Activated CD8-positive, alpha-beta T cell treated with anti-CD3 and anti-CD28 coated beads, Interleukin-2, amount 10 ng/mL, durations not matched to agents 7 days and 5 days (primary cell): ENCODE measurements around the gene CMPK1. TPM values are rescaled to one million over a fixed set of nuclear protein-coding genes. Genes with fewer than 3 reads are reported as not detected.
"Not testable (repeated sequence)": the region's sequence is repeated elsewhere in the genome, so short reads cannot be mapped to it uniquely, and the experiment has no call there.

Source experiments
- ATAC-seq: fragments of 150-1000 bp; cut with Tn5 transposase; one replicate; pipeline ENCODE4 v1.10.0; 2021; ENCODE audit warnings: moderate library complexity
- CTCF ChIA-PET: fragments of 350-600 bp; sonication (Branson Sonifier 250); formaldehyde crosslinking; loops from one replicate; lab custom pipeline; 2021; ENCODE audit warnings: antibody characterized with exemption; lab: Charles Lee
- POLR2A ChIA-PET: fragments of 350-600 bp; sonication (Branson Sonifier 250); formaldehyde crosslinking; loops from one replicate; lab custom pipeline; 2021; ENCODE audit warnings: antibody characterized with exemption; lab: Charles Lee
- DNase-seq: peaks from one replicate; pipeline ENCODE4 v3.0.0-alpha.2; 2020
- H3K27ac Mint-ChIP-seq: one replicate; pipeline ENCODE4 v1.8.0; 2021; ENCODE audit warnings: mild to moderate bottlenecking, mixed read lengths
- H3K27me3 Mint-ChIP-seq: one replicate; pipeline ENCODE4 v1.8.0; 2021; ENCODE audit warnings: low read depth, mixed read lengths
- H3K36me3 Mint-ChIP-seq: one replicate; pipeline ENCODE4 v1.8.0; 2021; ENCODE audit warnings: low read depth, mixed read lengths
- H3K4me1 Mint-ChIP-seq: one replicate; pipeline ENCODE4 v1.8.0; 2021; ENCODE audit warnings: low read depth, mixed read lengths
- H3K4me3 Mint-ChIP-seq: one replicate; pipeline ENCODE4 v1.8.0; 2021; ENCODE audit warnings: mild to moderate bottlenecking, mixed read lengths
- H3K9me3 Mint-ChIP-seq: one replicate; pipeline ENCODE4 v1.8.0; 2022; ENCODE audit warnings: mixed read lengths; ENCODE audit not compliant: insufficient read depth
- total RNA-seq, 2 experiments: library from RNA; stranded (reverse); gene quantifications; one replicate each; pipeline ENCODE4 v1.2.3, GENCODE V29; 2021

CMPK1 gene
- 10 to 100 TPM; 95.3 to 98.8 TPM for total RNA-seq

DNA sequence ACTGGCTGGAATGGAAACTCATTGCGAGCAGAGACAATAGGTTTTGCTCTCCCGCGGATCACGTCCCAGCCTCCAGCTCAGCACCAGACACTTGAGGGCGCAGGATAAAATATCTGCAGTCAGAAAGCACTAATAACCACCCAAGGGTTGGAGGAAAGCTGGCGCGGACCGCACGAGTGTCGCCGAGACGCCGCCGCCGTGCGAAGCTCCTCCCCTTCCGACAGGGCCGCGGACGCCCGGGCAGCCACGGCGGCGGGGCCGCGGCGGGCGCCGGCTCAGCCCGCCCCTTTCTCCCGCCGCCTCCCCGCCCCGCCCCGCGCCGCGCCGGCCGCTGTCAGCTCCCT, at the start of gene CMPK1:
CMPK1 (plus strand) TSS at position 213 of the 344 bp plus-strand sequence. CDS start 156 bp downstream, outside the sequence.
- peaks cover 5% of the 10 kb centered on the region for H3K36me3 Mint-ChIP-seq
- peak within 1 kb of the TSS; percentile 92 for H3K4me3 Mint-ChIP-seq
- ATAC-seq = peak; percentile 78

DNA sequence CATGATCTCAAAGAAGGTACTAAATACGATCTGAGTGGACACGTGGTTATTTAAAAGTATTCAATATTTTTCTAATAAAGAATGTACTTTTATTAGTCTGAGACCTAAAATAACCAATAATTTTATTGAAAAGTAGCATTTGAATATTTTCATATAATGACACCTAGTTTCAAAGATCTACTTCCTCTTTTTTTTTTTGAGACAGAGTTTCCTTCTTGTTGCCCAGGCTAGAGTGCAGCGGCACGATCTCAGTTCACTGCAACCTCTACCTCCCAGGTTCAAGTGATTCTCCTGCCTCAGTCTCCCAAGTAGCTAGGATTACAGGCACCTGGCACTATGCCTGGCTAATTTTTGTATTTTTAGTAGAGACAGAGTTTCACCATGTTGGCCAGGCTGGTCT, 45.5 kb upstream of the CMPK1 start:
- POLR2A ChIA-PET = not testable (repeated sequence)

More for the DNA sequence above, at the start of gene CMPK1:
- peak; percentile 85 for DNase-seq
- CTCF ChIA-PET = interaction anchor here (1.0 to 3.0 kb wide), 9 partner anchors 8 to 377 kb away, joined by 3 to 13 read pairs (median 7); partner anchors contain the start of genes FOXD2 and STIL
- Mint-ChIP-seq H3K27ac (peak within 1 kb of the TSS; percentile 91), H3K4me1 (peaks cover 15% of the 10 kb centered on the region), H3K27me3 (no peaks in the 10 kb centered on the region), H3K9me3 (no peaks in the 10 kb centered on the region)
- POLR2A ChIA-PET = interaction anchor here (0.8 to 2.9 kb wide), 5 partner anchors 9 to 154 kb away, joined by 3 to 31 read pairs (median 11); partner anchors contain the start of gene STIL

DNA sequence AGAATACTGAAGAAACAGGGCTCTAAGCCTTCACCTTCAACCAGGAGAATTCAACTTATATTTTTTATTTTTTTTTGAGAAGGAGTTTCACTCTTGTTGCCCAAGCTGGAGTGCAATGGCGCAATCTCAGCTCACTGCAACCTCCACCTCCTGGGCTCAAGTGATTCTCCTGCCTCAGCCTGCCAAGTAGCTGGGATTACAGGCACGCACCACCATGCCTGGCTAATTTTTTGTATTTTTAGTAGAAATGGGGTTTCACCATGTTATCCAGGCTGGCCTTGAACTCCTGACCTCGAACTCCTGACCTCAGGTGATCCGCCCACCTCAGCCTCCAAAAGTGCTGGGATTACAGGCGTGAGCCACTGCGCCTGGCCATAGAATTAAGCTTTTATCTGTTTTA, 38.7 kb upstream of the CMPK1 start:
- ATAC-seq, H3K4me1 Mint-ChIP-seq, H3K4me3 Mint-ChIP-seq, H3K27ac Mint-ChIP-seq, DNase-seq, POLR2A ChIA-PET, CTCF ChIA-PET, H3K9me3 Mint-ChIP-seq, H3K27me3 Mint-ChIP-seq: not testable (repeated sequence)
- peaks cover 48% of the 10 kb centered on the region for H3K36me3 Mint-ChIP-seq

More for the DNA sequence above, 45.5 kb upstream of the CMPK1 start:
- not testable (repeated sequence) for H3K4me3 Mint-ChIP-seq, H3K27me3 Mint-ChIP-seq, ATAC-seq, H3K9me3 Mint-ChIP-seq, H3K27ac Mint-ChIP-seq, DNase-seq
- CTCF ChIA-PET = interaction anchor here (1.8 kb wide), 1 partner anchor 25 kb away, joined by 5 read pairs; no protein-coding TSS in a partner anchor
- Mint-ChIP-seq H3K4me1 (peaks cover 11% of the 10 kb centered on the region), H3K36me3 (peaks cover 45% of the 10 kb centered on the region)

GRCh38 chr1:47295579-47295978, 38.0 kb upstream of the CMPK1 start:
- Mint-ChIP-seq H3K4me1 (peaks cover 8% of the 10 kb centered on the region), H3K27me3 (no peaks in the 10 kb centered on the region), H3K27ac (no peak overlapping the region), H3K36me3 (peaks cover 46% of the 10 kb centered on the region), H3K9me3 (no peaks in the 10 kb centered on the region), H3K4me3 (no peak overlapping the region)
- ChIA-PET CTCF (no interaction called here), POLR2A (no interaction called here)
- DNase-seq (no peak), ATAC-seq (no peak)

DNA sequence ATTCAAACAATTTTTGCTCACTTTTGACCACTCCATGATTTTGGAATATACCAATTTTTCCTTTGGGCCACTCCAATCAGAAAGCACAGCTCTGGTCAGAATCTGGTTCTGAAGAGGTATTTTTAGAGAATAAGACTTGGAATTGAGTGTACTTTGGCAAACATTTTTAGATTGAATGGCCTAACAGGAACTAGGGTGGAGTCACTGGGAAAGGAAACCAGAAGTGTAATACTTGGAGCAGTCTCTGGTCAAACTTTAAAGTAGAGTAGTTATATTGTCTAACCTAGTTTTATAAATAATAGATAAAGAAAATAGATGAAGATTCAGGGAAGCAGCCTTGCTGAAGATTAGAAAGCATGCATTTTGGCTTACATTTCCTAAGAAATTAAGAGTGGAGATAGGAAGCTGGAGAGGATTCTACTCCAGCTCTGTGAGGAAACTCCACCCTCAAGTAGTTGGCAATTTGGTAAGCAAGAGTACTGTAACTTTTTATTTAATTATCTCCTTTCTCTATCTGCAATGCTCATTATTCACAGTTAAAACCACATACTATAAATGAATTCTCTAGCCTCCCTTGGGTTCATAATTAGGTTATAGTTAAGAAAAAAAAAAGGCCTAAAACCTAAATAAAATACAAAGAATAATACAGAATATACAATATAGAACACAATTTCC, 35.4 kb upstream of the CMPK1 start:
- peaks cover 55% of the 10 kb centered on the region for H3K36me3 Mint-ChIP-seq
- no peak overlapping the region for H3K27ac Mint-ChIP-seq
- DNase-seq (no peak), ATAC-seq (no peak)
- no peaks in the 10 kb centered on the region for H3K9me3 Mint-ChIP-seq
- CTCF ChIA-PET = no interaction called here
- peaks cover 1% of the 10 kb centered on the region for H3K4me1 Mint-ChIP-seq
- H3K4me3 Mint-ChIP-seq = no peak overlapping the region
- H3K27me3 Mint-ChIP-seq = no peaks in the 10 kb centered on the region
- POLR2A ChIA-PET = no interaction called here

DNA sequence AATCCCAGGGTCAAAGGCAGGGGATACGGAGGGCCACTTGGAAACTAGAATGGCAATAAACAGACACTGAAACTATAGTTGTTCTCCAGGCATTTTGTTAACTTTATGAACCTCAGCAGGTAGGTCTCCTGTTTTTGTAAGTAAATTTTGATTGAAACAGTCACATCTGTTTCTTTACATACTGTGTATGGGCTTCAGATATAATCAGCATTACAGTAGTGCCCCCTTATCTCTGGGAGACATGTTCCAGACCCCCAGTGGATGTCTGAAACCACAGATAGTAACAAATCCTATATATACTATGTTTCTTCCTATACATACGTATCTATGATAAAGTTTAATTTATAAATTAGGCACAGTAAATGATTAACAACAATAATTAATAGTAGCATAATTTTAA, 31.1 kb upstream of the CMPK1 start:
- Mint-ChIP-seq H3K36me3 (peaks cover 62% of the 10 kb centered on the region), H3K27me3 (no peaks in the 10 kb centered on the region), H3K9me3 (no peaks in the 10 kb centered on the region), H3K4me3 (no peak overlapping the region), H3K4me1 (peaks cover 15% of the 10 kb centered on the region), H3K27ac (no peak overlapping the region)
- POLR2A ChIA-PET = no interaction called here
- ATAC-seq (no peak), DNase-seq (no peak)
- CTCF ChIA-PET = no interaction called here

DNA sequence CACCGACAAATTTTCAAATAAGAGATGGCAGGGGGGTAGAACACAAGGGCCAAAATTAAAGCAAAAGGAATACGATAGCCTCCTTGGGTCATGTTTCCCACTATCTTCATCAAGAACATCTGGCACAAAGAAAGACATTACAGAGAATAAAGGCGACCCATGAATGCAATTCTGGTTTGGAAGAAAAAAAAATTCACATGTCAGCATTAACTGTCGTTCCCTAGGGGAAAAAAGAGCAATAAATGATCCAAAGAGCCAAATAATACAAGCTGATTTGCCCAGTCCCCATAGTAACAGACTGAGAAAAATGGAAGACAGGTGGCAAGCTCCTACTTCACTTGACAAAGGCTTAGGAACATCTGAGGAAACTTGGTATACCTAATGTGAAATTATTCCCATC, 24.2 kb upstream of the CMPK1 start:
- no peaks in the 10 kb centered on the region for H3K27me3 Mint-ChIP-seq
- H3K27ac Mint-ChIP-seq = no peak overlapping the region
- H3K4me1 Mint-ChIP-seq = peaks cover 34% of the 10 kb centered on the region
- no peaks in the 10 kb centered on the region for H3K9me3 Mint-ChIP-seq
- no peak for ATAC-seq
- peaks cover 59% of the 10 kb centered on the region for H3K36me3 Mint-ChIP-seq
- CTCF ChIA-PET = no interaction called here
- no peak for DNase-seq
- POLR2A ChIA-PET = no interaction called here
- no peak overlapping the region for H3K4me3 Mint-ChIP-seq

- CTCF ChIA-PET = interaction anchor here (1.0 to 2.0 kb wide), 8 partner anchors 10 to 135 kb away, joined by 3 to 12 read pairs (median 8); partner anchors contain the start of genes CMPK1 and FOXD2
- DNase-seq (peak; percentile 99), ATAC-seq (peak; percentile 97)
- Mint-ChIP-seq H3K4me1 (peaks cover 23% of the 10 kb centered on the region), H3K27ac (peak within 1 kb of the TSS; percentile 93), H3K9me3 (no peaks in the 10 kb centered on the region), H3K36me3 (peaks cover 38% of the 10 kb centered on the region), H3K27me3 (no peaks in the 10 kb centered on the region), H3K4me3 (peak within 1 kb of the TSS; percentile 85)
- POLR2A ChIA-PET = interaction anchor here (1.1 to 3.4 kb wide), 7 partner anchors 9 to 139 kb away, joined by 3 to 31 read pairs (median 5); partner anchors contain the start of gene CMPK1
These were observed 19.5 kb upstream of the CMPK1 start, which contains the start of gene STIL for GRCh38 chr1:47313915-47314664. TSS of gene STIL (minus strand) at chr1:47314147. CDS start at chr1:47310319, 3,828 bp downstream.

- POLR2A ChIA-PET = interaction anchor here (0.6 to 2.5 kb wide), 2 partner anchors 16 to 55 kb away, joined by 3 to 16 read pairs; partner anchors contain the start of gene CMPK1
- Mint-ChIP-seq H3K9me3 (no peaks in the 10 kb centered on the region), H3K27ac (no peak overlapping the region), H3K36me3 (peaks cover 11% of the 10 kb centered on the region), H3K4me1 (peaks cover 6% of the 10 kb centered on the region), H3K27me3 (no peaks in the 10 kb centered on the region), H3K4me3 (no peak overlapping the region)
- no peak for DNase-seq
- CTCF ChIA-PET = interaction anchor here (0.6 to 2.1 kb wide), 4 partner anchors 14 to 923 kb away, joined by 3 to 11 read pairs (median 4); partner anchors contain the start of gene CMPK1
- no peak for ATAC-seq
These were observed 15.7 kb upstream of the CMPK1 start for GRCh38 chr1:47317841-47318240.

DNA sequence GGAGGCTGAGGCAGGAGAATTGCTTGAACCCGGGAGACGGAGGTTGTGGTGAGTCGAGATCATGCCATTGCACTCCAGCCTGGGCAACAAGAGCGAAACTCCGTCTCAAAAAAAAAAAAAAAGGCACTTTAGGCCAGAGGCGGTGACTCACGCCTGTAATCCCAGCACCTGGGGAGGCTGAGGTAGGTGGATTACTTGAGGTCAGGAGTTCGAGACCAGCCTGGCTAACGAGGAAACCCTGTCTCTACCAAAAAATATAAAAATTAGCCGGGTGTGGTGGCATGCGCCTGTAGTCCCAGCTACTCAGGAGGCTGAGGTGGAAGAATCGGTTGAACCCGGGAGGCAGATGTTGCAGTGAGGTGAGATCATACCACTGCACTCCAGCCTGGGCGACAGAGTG, 13.6 kb upstream of the CMPK1 start:
- H3K4me3 Mint-ChIP-seq, H3K9me3 Mint-ChIP-seq, H3K27me3 Mint-ChIP-seq, ATAC-seq, CTCF ChIA-PET, DNase-seq, H3K27ac Mint-ChIP-seq, H3K4me1 Mint-ChIP-seq, POLR2A ChIA-PET, H3K36me3 Mint-ChIP-seq: not testable (repeated sequence)

GRCh38 chr1:47323599-47324031, 10.0 kb upstream of the CMPK1 start:
- DNase-seq (no peak), ATAC-seq (no peak)
- Mint-ChIP-seq H3K27me3 (no peaks in the 10 kb centered on the region), H3K4me1 (no peaks in the 10 kb centered on the region), H3K36me3 (no peaks in the 10 kb centered on the region), H3K27ac (no peak overlapping the region), H3K4me3 (no peak overlapping the region), H3K9me3 (no peaks in the 10 kb centered on the region)
- CTCF ChIA-PET = interaction anchor here (1.2 to 3.5 kb wide), 3 partner anchors 9 to 402 kb away, joined by 4 to 13 read pairs (median 12); partner anchors contain the start of genes CMPK1 and STIL
- POLR2A ChIA-PET = interaction anchor here (0.6 to 2.6 kb wide), 3 partner anchors 9 to 877 kb away, joined by 3 to 11 read pairs (median 4); partner anchors contain the start of genes CMPK1 and STIL
